ENCODE data around the gene NTMT2. TPM values are rescaled to one million over a fixed set of nuclear protein-coding genes. Genes with fewer than 3 reads are reported as not detected.

Gene NTMT2
- total and polyA plus RNA-seq, 2 donors (not counting 1 experiment from before 2014, with no cell fraction given): not detected

GRCh38 chr1:170214117-170215032 lies 68.6 kb downstream of the NTMT2 start:
- TF ChIP-seq CTCF (IDR thresholded peaks at IDR 0.05) (no peak), EZH2 (IDR thresholded peaks at IDR 0.05; ENCODE audit: borderline replicate concordance, insufficient read depth, low read depth, low read length, poor library complexity, severe bottlenecking) (no peak)
- H3K79me2 ChIP-seq (ENCODE audit: control insufficient read depth, insufficient read depth, low read length): no peaks in the 10 kb centered on the region
- no peaks in the 10 kb centered on the region for H3K4me1 ChIP-seq (ENCODE audit: control insufficient read depth in 2 of 2, insufficient read depth in 2 of 2, low read length in 2 of 2)
- no peaks in the 10 kb centered on the region for H3K36me3 ChIP-seq (replicated peaks in 1 of 2; ENCODE audit: control extremely low read depth in 1 of 2, control insufficient read depth in 1 of 2, extremely low read depth in 1 of 2, insufficient read depth in 2 of 2, low read length in 1 of 2)
- ATAC-seq (ENCODE audit: low read depth): no peak
- Mint-ChIP-seq H3K27ac (no peak overlapping the region), H3K27me3 (peaks cover 16% of the 10 kb centered on the region), H3K4me3 (no peak overlapping the region), H3K4me1 (no peaks in the 10 kb centered on the region), H3K9me3 (ENCODE audit: insufficient read depth) (no peaks in the 10 kb centered on the region)
- intact Hi-C loops (cut with micrococcal nuclease): no loop called here
- CTCF ChIA-PET: no interaction called here
- no peak overlapping the region for H3K4me3 ChIP-seq (ENCODE audit: control extremely low read depth in 1 of 5, extremely low read depth in 1 of 5, insufficient read depth in 1 of 5, low read depth in 2 of 5, low read length in 4 of 5)
- H3K27ac ChIP-seq (ENCODE audit: low read length in 2 of 2): no peak overlapping the region
- H3K9me3 ChIP-seq (ENCODE audit: control extremely low read depth in 1 of 3, control insufficient read depth in 2 of 3, insufficient read depth in 1 of 3, low read length in 2 of 3): no peaks in the 10 kb centered on the region
- no peak overlapping the region for H3K9ac ChIP-seq (ENCODE audit: low read length)
- POLR2A ChIA-PET: no interaction called here
- WGBS (ENCODE audit: insufficient coverage): 28% methylated on average over 7 of the region's 10 CpGs
- H4K20me1 ChIP-seq (ENCODE audit: control insufficient read depth, insufficient read depth, low read length, poor library complexity, severe bottlenecking): no peaks in the 10 kb centered on the region
- H3K4me2 ChIP-seq (replicated peaks; ENCODE audit: low read depth, low read length, poor library complexity, severe bottlenecking): no peak overlapping the region
- no peak for DNase-seq
- peaks cover 0 to 2% (median 0%) of the 10 kb centered on the region in 4 experiments for H3K27me3 ChIP-seq (replicated peaks in 1 of 4; ENCODE audit: control extremely low read depth in 1 of 4, control insufficient read depth in 3 of 4, insufficient read depth in 4 of 4, low read length in 3 of 4)
- H2AFZ ChIP-seq (ENCODE audit: insufficient read depth, low read depth, low read length, poor library complexity, severe bottlenecking): no peak overlapping the region
